HG03139 (cell line): ENCODE measurements around the gene PNPLA7.
"Not testable (repeated sequence)": the region's sequence is repeated elsewhere in the genome, so short reads cannot be mapped to it uniquely, and the experiment has no call there.

Experiments
- ATAC-seq: cut with Tn5 transposase; IDR thresholded peaks from one replicate; pipeline ENCODE4 v1.9.1; 2021; ENCODE audit not compliant: unreplicated experiment

The PNPLA7 gene

DNA sequence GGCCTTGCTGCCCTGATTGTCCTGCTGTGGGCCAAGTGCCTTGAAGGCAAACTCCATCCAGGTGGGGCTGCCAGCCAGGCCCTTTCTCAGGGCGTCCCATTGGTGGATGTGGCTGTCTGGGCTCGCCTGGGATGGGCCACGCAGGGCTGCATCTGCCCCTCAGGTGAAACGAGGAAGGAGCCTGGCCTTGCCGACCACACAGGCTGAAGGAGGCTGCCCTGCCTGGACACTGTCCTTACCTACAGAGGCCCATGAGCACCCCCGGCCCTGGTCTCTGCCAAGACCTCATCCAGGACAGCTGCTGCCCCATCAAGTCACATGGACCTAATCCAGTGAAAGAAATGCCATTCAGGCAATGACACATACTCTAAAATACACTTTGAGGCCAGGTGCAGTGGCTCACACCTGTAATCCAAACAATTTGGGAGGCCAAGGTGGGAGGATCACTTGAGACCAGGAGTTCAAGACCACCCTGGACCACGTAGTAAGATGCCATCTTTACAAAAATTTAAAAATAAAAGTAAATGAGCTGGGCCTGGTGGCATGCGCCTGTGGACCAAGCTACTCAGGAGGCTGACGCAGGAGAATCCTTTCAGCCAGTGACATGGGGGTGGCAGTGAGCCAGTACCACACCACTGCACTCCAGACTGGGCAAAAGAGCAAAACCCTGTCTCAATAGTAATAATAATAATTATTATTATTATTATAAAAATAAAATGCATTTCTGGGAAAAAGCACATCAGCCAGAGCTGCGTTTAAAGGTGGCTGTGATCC lies 33.9 kb downstream of the PNPLA7 start:
- ATAC-seq, result no peak

DNA sequence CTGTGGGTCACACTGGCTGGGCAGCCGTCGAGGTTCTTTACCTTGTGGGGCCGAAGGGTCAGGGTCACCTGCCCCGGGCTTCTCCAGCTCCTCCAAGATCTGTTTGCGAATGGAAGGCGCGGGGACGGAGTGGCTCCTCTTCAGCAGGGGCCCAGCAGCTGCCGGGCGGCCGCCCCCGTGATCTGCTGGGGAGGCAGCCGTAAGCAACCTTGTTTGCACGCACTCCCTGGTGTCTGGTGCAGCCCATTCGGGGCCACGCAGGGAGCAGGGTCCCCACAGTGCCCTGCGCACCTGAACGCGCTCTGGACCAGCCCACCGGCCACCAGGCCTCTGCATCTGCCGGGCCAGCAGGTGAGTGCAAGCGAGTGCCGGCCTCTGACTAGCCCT lies 34.9 kb downstream of the PNPLA7 start:
- ATAC-seq, result no peak

DNA sequence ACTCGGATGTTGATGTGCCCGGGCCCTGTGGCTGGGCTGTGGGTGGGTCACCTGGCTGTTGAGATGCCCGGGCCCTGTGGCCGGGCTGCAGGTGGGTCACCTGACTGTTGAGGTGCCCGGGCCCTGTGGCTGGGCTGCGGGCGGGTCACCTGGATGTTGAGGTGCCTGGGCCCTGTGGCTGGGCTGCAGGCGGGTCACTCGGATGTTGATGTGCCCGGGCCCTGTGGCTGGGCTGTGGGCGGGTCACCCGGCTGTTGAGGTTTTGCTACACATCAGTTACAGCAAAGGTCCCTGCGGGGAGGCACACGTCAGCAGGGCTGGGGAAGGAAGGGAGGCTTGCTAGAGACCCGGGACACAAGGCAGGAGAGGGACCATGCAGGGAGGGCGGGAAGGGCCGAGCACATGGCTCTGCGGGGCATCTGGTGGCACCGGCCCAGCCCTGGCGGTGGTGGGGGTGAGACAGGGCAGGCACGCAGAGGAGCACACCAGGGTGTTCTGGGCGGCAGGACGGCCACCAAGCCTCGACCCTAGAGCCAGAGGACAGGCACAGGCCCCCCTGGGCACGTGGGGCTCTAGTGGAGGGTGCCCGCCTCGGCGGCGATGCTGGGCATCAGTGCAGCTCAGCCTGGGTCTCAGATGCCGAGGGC lies 35.4 kb downstream of the PNPLA7 start:
- ATAC-seq, result no peak

DNA sequence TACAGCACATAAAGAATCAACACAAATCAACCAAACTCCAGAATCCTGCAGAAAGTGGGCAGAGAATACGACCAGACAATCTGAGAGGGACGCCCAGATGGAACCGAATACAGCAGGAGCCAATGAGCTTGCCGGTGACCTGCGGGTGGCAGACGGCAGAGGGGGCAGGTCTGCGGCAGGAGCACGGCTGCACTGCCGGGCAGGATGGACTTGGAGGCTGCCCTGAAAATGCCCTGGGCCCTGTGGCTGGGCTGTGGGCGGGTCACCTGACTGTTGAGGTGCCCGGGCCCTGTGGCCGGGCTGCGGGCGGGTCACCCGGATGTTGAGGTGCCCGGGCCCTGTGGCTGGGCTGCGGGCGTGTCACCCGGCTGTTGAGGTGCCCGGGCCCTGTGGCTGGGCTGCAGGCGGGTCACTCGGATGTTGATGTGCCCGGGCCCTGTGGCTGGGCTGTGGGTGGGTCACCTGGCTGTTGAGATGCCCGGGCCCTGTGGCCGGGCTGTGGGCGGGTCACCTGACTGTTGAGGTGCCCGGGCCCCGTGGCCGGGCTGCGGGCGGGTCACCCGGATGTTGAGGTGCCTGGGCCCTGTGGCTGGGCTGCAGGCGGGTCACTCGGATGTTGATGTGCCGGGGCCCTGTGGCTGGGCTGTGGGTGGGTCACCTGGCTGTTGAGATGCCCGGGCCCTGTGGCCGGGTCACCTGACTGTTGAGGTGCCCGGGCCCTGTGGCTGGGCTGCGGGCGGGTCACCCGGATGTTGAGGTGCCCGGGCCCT lies 36.2 kb downstream of the PNPLA7 start:
- not testable (repeated sequence) for ATAC-seq

DNA sequence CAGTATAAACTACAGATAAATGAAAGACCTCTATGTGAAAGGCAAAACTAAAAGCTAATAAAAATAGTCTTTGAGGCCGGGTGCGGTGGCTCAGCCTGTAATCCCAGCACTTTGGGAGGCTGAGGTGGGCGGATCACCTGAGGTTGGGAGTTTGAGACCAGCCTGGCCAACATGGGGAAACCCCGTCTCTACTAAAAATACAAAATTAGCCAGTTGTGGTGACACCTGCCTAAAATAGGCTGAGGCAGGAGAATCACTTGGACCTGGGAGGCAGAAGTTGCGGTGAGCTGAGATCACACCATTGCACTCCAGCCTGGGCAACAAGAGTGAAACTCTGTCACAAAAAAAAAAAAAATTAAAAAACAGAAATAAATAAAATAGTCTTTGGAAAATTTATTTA lies 37.1 kb downstream of the PNPLA7 start:
- ATAC-seq, result not testable (repeated sequence)

DNA sequence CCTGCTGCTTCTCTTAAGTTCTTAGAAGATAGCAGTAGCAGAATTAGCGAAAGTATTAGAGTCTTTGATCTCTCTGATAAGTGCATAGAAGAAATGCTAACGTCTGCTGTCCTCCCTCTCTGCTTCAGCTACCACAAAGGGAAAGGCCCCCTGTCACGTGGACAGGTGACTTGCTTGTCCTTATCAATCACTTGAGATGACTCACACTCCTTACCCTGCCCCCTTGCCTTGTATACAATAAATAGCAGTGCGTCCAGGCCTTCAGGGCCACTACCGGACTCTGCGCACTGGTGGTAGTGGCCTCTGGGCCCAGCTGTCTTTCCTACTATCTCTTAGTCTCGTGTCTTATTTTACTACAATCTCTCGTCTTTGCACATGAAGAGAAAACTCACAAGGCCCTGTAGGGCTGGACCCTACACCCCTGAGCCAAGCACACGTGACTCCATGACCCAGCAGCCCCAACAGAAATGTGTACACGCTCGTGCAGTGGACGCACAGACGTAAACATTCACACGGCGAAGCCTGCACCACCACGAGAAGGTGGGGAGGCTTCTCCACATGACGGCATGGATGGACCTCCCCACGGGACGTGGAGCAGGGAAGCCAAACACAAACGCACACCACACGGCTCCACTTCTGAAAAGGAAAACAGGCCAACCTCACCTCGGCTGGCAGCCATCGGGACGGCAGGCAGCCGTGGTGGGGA lies 38.3 kb downstream of the PNPLA7 start:
- ATAC-seq, result no peak

DNA sequence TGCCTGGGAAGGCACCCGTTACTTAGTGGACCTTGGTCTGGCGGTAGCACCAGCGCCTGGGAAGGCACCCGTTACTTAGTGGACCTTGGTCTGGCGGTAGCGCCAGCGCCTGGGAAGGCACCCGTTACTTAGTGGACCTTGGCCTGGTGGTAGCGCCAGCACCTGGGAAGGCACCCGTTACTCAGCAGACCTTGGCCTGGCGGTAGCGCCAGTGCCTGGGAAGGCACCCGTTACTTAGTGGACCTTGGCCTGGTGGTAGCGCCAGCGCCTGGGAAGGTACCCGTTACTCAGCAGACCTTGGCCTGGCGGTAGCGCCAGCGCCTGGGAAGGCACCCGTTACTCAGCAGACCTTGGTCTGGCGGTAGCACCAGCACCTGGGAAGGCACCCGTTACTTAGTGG lies 39.1 kb downstream of the PNPLA7 start:
- not testable (repeated sequence) for ATAC-seq

DNA sequence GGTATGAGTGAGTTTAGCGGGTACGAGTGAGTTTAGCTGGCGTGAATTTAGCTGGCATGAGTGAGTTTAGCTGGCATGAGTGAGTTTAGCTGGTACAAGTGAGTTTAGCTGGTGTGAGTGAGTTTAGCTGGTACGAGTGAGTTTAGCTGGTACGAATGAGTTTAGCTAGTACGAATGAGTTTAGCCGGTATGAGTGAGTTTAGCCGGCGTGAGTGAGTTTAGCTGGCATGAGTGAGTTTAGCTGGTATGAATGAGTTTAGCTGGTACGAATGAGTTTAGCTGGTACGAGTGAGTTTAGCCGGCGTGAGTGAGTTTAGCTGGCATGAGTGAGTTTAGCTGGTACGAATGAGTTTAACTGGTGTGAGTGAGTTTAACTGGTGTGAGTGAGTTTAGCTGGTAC lies 41.0 kb downstream of the PNPLA7 start:
- ATAC-seq, result no peak

DNA sequence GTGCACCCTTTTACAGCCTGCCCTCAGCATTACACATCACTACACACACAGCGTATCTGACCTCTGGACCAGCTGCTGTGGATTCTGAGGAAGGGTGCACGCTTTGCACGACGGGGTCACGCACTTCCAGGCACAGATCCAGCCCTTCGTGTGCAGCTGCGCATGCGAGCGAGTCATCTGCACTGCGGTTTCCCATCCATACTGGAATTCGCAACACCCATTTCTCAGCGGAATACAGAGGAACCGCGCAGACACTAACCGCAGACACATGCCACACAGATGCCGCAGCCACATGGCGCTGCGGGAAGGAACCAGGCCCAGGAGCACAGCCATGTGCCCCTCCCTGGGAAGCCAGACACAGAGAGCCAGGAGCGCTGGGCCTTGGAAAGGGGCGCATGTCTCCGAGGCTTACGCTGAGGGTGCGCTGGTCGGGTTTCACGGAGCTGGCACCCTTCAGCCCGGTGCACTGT lies 43.5 kb downstream of the PNPLA7 start:
- ATAC-seq, result no peak

DNA sequence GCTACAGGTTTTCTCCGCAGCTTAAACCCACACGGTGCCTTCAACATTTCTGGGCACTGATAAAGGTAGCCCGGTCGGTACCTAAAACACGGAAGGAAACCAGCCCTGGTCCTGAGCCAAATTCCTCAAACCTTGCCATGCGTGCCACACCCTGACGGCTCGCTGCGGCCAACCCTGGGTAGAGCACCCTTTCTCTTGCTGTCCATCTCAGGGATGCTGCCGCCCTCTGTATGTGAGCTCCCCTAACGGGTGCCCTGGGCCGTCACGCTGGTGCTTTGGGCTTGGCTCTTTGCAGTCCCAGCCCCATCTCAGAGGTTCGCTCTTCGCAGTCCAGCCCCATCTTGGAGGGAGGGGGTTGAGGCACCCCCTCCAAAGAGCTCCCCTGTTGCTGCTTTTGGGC lies 43.9 kb downstream of the PNPLA7 start:
- no peak for ATAC-seq

DNA sequence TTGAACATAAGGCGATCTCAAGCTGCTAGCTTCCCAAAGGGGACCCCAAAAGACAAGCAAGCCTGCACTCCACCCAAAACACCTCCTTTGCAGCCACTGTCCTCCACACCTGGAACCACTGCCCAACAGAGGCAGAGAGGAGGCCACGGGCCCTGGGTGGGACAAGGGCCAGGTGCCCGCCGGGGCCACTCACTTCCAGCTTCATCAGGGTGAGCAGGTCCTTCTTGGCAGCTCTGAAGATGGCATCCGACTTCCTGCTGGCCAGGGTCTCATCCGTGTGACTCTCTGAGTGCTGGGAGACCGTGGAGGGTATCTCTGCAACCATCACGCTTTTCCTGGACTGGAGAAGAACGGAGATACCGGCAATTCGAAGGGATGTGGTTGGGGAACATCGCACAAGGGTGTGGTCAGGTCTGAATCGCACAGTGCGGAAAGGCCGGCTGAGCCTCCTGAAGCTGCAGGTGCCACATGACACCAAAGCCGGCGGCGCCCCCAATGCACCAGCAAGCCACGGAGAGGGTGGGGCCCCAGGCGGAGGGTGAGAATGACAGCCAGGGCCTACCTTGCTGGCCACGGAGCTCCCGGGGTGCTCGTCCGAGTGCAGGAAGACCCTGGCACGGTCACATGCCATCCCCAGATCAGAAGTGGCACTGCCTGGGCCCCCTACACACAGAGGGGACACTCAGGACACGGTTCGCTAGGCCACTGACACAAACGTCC lies 44.6 kb downstream of the PNPLA7 start:
- ATAC-seq, result no peak

DNA sequence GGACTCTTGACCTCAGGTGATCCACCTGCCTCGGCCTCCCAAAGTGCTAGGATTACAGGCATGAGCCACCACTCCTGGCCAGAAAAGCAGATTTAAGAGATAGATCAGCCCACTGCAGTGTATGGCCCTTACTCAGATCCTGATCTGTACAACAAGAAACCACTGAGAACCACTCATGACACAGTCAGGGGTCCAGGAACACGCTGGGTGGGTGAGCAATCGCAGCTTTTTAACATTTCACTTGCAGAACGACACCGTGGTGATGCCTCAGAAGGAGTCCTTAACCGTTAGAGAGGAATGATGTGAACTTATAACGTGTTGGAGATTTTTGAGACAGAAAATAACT lies 45.8 kb downstream of the PNPLA7 start:
- ATAC-seq, result no peak

DNA sequence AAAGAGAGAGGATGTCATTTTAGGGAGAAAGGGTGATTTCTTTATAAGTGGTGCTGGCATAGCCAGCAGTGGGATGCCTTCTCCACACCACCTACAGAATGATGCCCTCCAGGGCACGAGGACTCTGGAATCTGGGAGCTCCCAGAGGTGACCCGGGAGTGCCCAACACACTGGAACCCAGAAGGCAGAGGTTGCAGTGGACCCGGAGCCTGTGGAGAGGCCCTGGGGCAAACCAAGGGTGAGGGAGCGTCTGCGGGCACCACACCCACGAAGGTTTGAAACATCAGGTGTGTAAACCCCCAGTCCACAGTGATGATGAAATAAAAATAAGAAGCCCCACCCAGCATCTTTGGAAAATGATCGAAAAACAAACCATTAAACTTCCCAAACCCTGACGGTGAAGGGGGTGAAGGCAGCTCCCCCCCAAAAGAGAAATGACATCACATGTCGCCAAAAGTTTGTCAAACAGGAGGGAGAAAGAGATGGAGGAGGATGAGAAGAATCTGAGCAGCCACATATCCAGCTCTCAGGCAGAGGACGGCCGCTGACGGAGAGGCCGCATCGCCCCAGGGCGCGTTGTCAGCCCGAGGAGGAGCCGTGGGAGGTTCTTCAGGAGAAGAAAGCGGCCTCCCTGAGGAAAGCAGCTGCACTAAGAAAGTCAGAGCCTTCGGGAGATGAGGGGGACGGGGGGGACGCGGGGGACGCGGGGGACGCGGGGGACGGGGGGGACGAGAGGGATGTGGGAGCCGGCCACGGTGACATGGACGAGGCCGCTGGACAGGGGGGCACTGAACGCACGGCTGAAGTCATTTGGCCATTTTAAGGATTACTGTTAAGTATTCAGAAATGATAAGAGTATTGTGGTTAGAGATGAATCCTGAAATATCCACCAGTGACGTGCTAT lies 47.9 kb downstream of the PNPLA7 start:
- no peak for ATAC-seq

DNA sequence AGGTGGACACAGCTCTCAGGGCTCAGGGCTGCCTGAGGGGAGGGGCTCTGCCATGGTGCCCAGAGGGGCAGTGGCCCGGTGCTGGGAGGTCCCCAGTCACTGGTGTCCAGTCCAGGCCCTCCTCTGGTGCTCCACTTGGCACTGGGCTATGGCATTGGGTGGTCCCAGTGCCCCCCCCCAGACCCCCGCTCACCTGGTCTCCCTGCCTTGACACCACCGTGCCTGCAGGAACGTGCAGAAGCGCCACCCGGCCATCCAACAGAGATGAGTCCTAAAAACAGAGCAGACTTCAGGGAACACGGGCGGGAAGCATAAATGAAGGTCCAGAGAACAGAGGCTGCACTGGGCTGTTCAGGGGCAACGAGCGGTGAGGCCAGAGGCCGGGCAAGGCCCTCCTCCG lies 48.7 kb downstream of the PNPLA7 start:
- ATAC-seq, result no peak

DNA sequence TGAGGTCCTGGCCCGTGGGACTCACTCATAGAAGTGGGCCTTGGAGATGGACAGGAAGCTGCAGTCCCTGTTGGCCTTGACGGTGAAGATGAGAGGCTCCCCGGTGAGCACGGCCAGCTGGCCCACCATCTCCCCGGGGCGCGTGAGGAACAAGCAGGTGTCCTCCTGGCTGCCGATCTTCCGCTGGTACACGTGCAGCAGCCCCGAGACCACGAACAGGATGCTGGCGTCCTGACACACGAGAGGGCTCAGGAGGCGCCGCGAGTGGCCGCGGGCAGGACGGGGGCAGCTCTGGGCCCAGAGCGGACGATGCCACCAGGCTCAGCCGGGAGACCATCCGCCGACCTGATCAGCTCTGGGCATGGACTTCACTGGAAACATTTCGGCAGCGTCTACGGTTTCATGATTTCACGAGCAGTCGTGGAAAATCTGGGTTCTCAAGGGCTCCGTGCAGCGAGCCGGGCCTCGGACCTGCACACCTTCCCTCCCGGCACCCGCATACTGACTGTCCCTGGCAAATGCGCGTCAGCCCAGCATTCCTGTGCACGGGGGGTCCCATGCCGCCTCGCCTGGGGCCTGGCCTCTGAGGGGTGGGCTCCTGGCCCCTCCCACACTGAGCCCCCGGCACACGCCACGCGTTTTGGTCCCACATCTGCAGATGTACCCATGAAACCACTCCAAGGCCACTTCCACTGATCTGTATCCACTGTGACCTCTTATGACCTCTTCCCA lies 49.4 kb downstream of the PNPLA7 start:
- no peak for ATAC-seq

DNA sequence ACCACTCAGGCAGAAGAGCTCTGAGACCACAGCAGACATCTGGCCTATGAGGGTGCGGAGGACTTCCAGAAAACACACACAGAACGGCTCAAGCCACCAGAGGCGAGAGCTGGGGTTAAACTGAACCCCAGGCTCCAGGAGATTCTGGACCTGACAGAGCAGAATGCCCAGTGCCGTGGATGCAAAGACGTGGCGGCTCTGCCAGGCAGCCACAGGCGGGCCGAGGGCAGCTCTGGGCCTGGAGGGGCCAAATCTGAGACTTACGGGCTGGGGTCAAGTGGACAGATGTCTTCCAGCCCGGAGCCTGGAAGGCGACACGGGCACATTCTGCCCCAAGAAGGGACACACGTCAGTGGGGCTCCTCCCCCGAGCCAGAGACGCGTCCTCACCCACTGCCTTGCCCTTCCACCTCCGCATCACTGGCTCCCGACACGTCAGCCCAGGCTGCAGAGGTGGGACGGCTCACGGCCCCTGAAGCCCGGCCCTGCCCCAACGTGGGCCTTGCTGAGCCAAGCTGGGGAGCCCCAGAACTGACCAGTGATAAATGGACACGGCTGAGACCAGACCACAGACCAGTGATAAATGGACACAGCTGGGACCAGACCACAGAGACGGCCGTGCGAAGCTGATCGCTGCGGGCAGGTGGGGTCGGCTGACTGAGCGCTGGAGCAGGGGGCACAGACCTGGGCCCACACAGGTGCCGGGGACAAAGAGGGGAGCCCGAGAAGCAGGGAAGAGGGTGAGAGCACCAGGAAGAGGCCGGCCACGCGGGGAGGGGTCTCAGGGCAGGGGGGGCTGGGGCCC lies 50.1 kb downstream of the PNPLA7 start:
- no peak for ATAC-seq

DNA sequence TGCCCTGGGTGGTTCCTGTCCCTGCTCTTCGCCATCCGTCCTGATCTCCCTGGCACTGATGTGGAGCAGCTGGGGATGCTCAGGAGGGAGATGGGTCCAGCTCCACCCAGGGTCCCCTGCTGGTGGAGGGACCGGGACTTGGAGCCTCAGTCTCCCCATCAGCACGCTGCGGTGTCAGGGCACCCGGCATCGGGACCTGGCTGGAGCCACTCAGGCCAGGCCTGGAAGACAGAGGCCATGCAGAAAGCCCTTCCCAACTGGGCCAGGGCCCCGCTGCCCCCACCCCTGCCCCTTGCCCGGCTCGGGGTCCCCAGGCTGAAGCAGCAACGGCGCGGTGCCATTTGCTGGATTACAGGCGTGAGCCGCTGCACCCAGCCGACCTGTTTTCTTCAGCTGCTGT lies 50.8 kb downstream of the PNPLA7 start:
- no peak for ATAC-seq

DNA sequence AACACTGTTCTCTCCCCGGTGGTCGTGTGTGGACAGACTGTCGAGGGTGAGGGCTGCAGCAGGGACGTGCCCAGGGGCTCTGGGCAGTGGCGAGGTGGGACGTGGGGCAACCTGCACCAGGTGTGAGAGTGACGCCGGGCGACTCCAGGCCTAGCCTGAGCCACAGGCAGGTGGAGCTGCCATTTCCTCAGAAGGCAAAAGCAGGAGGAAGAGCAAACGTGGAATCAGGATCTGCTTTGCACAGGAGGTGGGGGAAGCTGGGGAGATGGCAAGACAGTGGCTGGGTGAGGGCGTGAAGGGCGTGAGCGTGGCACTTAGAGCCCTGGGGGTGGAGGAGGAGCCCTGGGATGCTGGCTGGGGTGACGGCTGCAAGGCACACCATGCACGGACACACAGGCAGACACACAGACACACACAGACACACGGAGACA lies 51.5 kb downstream of the PNPLA7 start:
- ATAC-seq, result no peak
